ENCODE measurements around the gene RCOR2. TPM values are rescaled to one million over a fixed set of nuclear protein-coding genes. Genes with fewer than 3 reads are reported as not detected.
A peak's percentile ranks its signal among the peaks of the same experiment; 100 is the strongest.

Gene RCOR2
- total and polyA plus RNA-seq, 2 of the 13 experiments (the other 11 are each of a cell fraction or from before 2014, with no cell fraction given) = 8.3 to 8.5 TPM

- TF ChIP-seq, protein P1, sequence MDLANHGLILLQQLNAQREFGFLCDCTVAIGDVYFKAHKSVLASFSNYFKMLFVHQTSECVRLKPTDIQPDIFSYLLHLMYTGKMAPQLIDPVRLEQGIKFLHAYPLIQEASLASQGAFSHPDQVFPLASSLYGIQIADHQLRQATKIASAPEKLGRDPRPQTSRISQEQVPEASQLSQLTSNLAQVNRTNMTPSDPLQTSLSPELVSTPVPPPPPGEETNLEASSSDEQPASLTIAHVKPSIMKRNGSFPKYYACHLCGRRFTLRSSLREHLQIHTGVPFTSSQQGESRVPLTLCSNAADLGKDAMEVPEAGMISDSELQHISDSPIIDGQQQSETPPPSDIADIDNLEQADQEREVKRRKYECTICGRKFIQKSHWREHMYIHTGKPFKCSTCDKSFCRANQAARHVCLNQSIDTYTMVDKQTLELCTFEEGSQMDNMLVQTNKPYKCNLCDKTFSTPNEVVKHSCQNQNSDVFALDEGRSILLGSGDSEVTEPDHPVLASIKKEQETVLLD (CRISPR knock-in tag; IDR thresholded peaks at IDR 0.05; ENCODE audit: low read depth) = no peak
- TF ChIP-seq, protein P2, sequence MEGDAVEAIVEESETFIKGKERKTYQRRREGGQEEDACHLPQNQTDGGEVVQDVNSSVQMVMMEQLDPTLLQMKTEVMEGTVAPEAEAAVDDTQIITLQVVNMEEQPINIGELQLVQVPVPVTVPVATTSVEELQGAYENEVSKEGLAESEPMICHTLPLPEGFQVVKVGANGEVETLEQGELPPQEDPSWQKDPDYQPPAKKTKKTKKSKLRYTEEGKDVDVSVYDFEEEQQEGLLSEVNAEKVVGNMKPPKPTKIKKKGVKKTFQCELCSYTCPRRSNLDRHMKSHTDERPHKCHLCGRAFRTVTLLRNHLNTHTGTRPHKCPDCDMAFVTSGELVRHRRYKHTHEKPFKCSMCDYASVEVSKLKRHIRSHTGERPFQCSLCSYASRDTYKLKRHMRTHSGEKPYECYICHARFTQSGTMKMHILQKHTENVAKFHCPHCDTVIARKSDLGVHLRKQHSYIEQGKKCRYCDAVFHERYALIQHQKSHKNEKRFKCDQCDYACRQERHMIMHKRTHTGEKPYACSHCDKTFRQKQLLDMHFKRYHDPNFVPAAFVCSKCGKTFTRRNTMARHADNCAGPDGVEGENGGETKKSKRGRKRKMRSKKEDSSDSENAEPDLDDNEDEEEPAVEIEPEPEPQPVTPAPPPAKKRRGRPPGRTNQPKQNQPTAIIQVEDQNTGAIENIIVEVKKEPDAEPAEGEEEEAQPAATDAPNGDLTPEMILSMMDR (CRISPR knock-in tag; IDR thresholded peaks at IDR 0.05) = peak; percentile 28; the same call in 1 of the 2 replicates
- TF ChIP-seq ZSCAN25 (CRISPR knock-in tag; IDR thresholded peaks at IDR 0.05) = peak; percentile 96
- TF ChIP-seq STAG1 (CRISPR knock-in tag; IDR thresholded peaks at IDR 0.05) = peak; percentile 36
- TF ChIP-seq ZNF790 (CRISPR knock-in tag; IDR thresholded peaks at IDR 0.05; ENCODE audit: borderline replicate concordance) = no peak
- TF ChIP-seq SMC3 (IDR thresholded peaks at IDR 0.05; ENCODE audit: low read length) = peak; percentile 10; the same call in 1 of the 2 replicates
- TF ChIP-seq GATA4 (IDR thresholded peaks at IDR 0.05; ENCODE audit: borderline replicate concordance, low read depth) = no peak
- 95% methylated on average over 7 of the region's 7 CpGs for WGBS (ENCODE audit: low lambda C conversion rate)
- H4K20me1 ChIP-seq (ENCODE audit: insufficient read depth, low read length) = no peaks in the 10 kb centered on the region
- no peak overlapping the region for H3K9ac ChIP-seq (ENCODE audit: insufficient read depth, low read depth, low read length)
- in situ Hi-C loops (cut with HindIII; ENCODE audit: extremely low pct_ligation_motif_present, low pct_unique_long_range_greater_than_20kb) = no loop called here
- no peaks in the 10 kb centered on the region for H3K27me3 ChIP-seq (ENCODE audit: control insufficient read depth in 1 of 2, insufficient read depth in 2 of 2, low read length in 2 of 2)
- no peaks in the 10 kb centered on the region for H3K9me3 ChIP-seq (ENCODE audit: low read length)
- no peaks in the 10 kb centered on the region for H3K4me1 ChIP-seq (ENCODE audit: insufficient read depth, low read length)
- POLR2A ChIA-PET = interaction anchor here (0.9 to 1.3 kb wide), 3 partner anchors 11 to 68 kb away, joined by 3 to 5 read pairs (median 3); partner anchors contain the start of genes MARK2 and RCOR2
- FAIRE-seq (no peak), DNase-seq (ENCODE audit: low spot score) (no peak), ATAC-seq (peak; percentile 8; the same call in 1 of the 3 replicates)
- BruUV-seq (replicated peaks) = no TSS peak
- CTCF ChIA-PET (ENCODE audit: low intra/inter-chr PET ratio, low total read pairs) = interaction anchor here (1.7 kb wide), 1 partner anchor 70 kb away, joined by 9 read pairs; no protein-coding TSS in a partner anchor
- H3K79me2 ChIP-seq (ENCODE audit: insufficient read depth, low read length) = no peaks in the 10 kb centered on the region
- no peak overlapping the region for H3K4me2 ChIP-seq (ENCODE audit: low read depth, low read length)
- H3K36me3 ChIP-seq (replicated peaks in 1 of 2; ENCODE audit: control insufficient read depth in 1 of 2, insufficient read depth in 2 of 2, low read length in 2 of 2) = peaks cover 26 to 49% of the 10 kb centered on the region in 2 experiments
- no peak overlapping the region for H3K4me3 ChIP-seq (replicated peaks in 1 of 3; ENCODE audit: insufficient read depth in 1 of 3, low read depth in 2 of 3, low read length in 3 of 3)
- H3K27ac ChIP-seq (ENCODE audit: extremely low read length, insufficient read depth, low read length) = no peak overlapping the region
- H2AFZ ChIP-seq (ENCODE audit: low read length) = no peak overlapping the region
- intact Hi-C loops (cut with micrococcal nuclease; ENCODE audit: unreplicated experiment) = loop anchor here (1.0 to 10.0 kb wide), 2 partner anchors 76 to 142 kb away; partner anchors contain the start of gene ZFTA
Observed at GRCh38 chr11:63906585-63906984, 10.4 kb downstream of the RCOR2 start.

All from HepG2 (cell line).